ENCODE measurements around the gene ANTXRL. TPM values are rescaled to one million over a fixed set of nuclear protein-coding genes. Genes with fewer than 3 reads are reported as not detected.
A peak's percentile ranks its signal among the peaks of the same experiment; 100 is the strongest.

The ANTXRL gene
- total RNA-seq, result not detected

DNA sequence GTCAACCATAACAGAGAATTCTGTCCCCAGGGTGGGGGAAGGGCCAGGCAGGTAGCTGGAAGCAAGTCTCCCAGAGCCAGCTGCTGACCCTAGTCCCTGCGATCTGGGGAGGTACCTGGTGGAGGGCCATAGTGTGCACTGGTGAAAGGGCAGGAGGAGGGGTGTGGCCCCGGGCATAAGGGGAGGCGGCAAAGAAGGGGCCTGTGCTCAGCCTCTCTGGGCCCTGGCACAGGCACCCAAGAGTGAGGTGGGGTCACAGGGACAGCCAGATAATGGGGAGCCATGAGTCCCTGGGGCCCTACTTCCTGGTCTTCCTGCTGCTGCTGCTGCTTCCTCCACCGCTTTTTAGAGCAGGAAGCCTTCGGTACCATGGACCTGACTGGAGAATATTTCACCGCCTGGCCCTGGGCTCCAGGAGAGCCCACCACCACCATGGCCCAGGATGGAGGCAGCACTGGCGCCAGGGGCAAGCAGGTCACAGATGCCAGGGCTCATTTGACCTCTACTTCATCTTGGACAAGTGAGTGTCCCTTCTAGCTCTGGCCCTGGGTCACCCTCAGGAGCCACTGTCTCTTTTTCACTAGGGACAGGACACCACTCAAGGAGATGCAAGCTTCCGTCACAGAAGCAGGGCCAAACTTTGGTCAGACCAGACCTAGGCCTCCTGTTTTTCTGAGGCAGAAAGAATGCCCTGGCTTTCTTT lies at the start of gene ANTXRL:
Gene ANTXRL, plus strand, starts transcription at position 7 of the 703 bp plus-strand sequence. Its CDS starts 266 bp downstream, at position 273.
- intact Hi-C loops (cut with DNase I), result loop anchor here (10.0 kb wide), 1 partner anchor 262 kb away; no protein-coding TSS in a partner anchor
- Histone ChIP-seq H3K27me3 (no peaks in the 10 kb centered on the region), H3K9me3 (no peaks in the 10 kb centered on the region), H3K27ac (no peak within 1 kb of the TSS), H3K36me3 (no peaks in the 10 kb centered on the region), H3K4me3 (no peak within 1 kb of the TSS), H3K4me1 (peaks cover 0 to 8% of the 10 kb centered on the region in 2 donors)
- TF ChIP-seq, protein P1, sequence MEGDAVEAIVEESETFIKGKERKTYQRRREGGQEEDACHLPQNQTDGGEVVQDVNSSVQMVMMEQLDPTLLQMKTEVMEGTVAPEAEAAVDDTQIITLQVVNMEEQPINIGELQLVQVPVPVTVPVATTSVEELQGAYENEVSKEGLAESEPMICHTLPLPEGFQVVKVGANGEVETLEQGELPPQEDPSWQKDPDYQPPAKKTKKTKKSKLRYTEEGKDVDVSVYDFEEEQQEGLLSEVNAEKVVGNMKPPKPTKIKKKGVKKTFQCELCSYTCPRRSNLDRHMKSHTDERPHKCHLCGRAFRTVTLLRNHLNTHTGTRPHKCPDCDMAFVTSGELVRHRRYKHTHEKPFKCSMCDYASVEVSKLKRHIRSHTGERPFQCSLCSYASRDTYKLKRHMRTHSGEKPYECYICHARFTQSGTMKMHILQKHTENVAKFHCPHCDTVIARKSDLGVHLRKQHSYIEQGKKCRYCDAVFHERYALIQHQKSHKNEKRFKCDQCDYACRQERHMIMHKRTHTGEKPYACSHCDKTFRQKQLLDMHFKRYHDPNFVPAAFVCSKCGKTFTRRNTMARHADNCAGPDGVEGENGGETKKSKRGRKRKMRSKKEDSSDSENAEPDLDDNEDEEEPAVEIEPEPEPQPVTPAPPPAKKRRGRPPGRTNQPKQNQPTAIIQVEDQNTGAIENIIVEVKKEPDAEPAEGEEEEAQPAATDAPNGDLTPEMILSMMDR (IDR thresholded peaks at IDR 0.05), result no peak
- DNase-seq (ENCODE audit: low spot score in 2 of 2), result peak in 1 of 2 donors; percentile 31

DNA sequence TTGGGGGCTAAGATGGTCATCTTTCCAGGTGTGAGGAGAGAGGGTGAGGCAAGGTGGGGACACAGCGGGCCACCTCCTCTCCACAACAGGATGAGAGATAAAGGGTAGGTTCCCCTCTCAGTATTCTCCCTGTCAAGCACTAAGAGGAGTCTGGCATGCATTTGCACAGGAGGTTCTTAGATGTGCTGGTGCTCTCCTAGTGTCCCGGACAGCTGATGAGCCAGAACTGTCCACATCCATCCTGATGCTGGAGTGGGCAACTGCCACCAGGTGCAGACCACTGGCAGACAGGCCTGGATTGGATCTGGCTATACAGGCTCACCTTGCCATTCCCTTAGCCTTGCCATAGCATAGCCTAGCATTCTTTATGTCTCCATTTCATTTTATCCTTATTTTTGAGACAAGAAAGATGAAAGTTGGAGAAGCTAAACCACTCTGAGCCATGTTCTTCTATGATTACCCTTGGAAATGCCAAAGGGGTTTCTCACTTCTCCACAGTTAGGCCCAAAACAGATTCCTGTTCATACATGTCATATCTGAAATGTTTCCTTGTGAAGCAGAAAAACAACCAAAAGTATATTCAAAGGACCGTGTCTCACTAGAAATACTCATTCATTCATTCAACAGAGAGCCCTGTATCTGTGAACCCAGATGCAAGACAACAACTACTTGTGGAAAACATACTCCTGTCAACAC lies 48.8 kb upstream of the ANTXRL start:
- H3K9me3 ChIP-seq, result peaks cover 0 to 4% of the 10 kb centered on the region in 2 donors
- intact Hi-C loops (cut with DNase I), result no loop called here
- H3K4me3 ChIP-seq, result no peak overlapping the region
- TF ChIP-seq, protein P1 (IDR thresholded peaks at IDR 0.05), result no peak
- no peak overlapping the region for H3K27ac ChIP-seq
- no peaks in the 10 kb centered on the region for H3K36me3 ChIP-seq
- no peak for DNase-seq (ENCODE audit: low spot score in 2 of 2)
- H3K4me1 ChIP-seq, result no peaks in the 10 kb centered on the region
- H3K27me3 ChIP-seq, result no peaks in the 10 kb centered on the region

- intact Hi-C loops (cut with DNase I), result no loop called here
- Histone ChIP-seq H3K27ac (no peak overlapping the region), H3K4me1 (no peaks in the 10 kb centered on the region), H3K4me3 (no peak overlapping the region), H3K9me3 (peaks cover 0 to 4% of the 10 kb centered on the region in 2 donors), H3K27me3 (no peaks in the 10 kb centered on the region), H3K36me3 (no peaks in the 10 kb centered on the region)
- TF ChIP-seq, protein P1 (IDR thresholded peaks at IDR 0.05), result no peak
- DNase-seq (ENCODE audit: low spot score in 2 of 2), result no peak
Observed at GRCh38 chr10:46239247-46239646, 47.5 kb upstream of the ANTXRL start.

GRCh38 chr10:46239993-46240683 lies 46.7 kb upstream of the ANTXRL start:
- TF ChIP-seq, protein P1 (IDR thresholded peaks at IDR 0.05), result no peak
- H3K4me3 ChIP-seq, result no peak overlapping the region

GRCh38 chr10:46240684-46241565 lies 45.9 kb upstream of the ANTXRL start:
- Histone ChIP-seq H3K36me3 (no peaks in the 10 kb centered on the region), H3K4me3 (no peak overlapping the region), H3K27ac (no peak overlapping the region), H3K27me3 (no peaks in the 10 kb centered on the region), H3K9me3 (peaks cover 0 to 4% of the 10 kb centered on the region in 2 donors), H3K4me1 (no peaks in the 10 kb centered on the region)
- intact Hi-C loops (cut with DNase I), result no loop called here
- TF ChIP-seq, protein P1 (IDR thresholded peaks at IDR 0.05), result no peak
- peak in 1 of 2 donors; percentile 58 for DNase-seq (ENCODE audit: low spot score in 2 of 2)

More at GRCh38 chr10:46239993-46240683, 46.7 kb upstream of the ANTXRL start:
- no peaks in the 10 kb centered on the region for H3K36me3 ChIP-seq
- no peaks in the 10 kb centered on the region for H3K4me1 ChIP-seq
- intact Hi-C loops (cut with DNase I), result no loop called here
- H3K27ac ChIP-seq, result no peak overlapping the region
- no peak for DNase-seq (ENCODE audit: low spot score in 2 of 2)
- H3K27me3 ChIP-seq, result no peaks in the 10 kb centered on the region
- peaks cover 0 to 4% of the 10 kb centered on the region in 2 donors for H3K9me3 ChIP-seq
